ENCODE data around the gene DNAJA3. TPM values are rescaled to one million over a fixed set of nuclear protein-coding genes. Genes with fewer than 3 reads are reported as not detected.

DNAJA3 gene
- total RNA-seq, 4 donors from 2014 or later = 40.6 to 51.2 (median 45.9) TPM

DNA sequence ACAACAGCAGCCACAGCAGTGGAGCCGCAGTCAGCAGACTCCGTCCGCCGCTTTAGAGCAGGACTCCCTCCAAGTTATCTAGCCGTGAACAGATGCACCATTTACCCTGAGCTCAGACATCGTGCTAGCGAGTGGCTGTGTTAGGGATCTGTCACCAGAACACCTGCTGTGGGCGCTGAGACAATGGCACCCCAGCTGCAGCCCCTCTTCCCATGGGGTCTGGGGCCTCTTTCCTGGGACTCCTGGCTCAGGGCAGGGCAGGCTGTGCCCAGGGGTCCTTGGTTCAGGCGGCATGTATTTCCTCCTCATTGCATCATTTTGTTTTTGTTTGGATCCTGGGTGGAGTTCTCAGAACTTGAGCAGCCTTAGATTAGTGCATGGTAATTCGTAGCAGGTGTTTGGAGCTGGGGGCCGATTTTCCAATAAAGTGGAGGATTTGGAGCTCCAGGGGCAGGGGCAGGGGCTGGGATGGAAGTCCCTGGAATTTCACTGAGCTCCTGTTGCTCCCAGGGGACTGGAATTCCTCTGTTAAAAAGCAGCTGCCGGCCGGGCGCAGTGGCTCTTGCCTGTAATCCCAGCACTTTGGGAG, 25.4 kb downstream of the DNAJA3 start:
- TF ChIP-seq EP300 (IDR thresholded peaks at IDR 0.05) (no peak), POLR2A (IDR thresholded peaks at IDR 0.05; ENCODE audit: low read depth) (no peak), POLR2AphosphoS5 (IDR thresholded peaks at IDR 0.05) (no peak)
- TF ChIP-seq, protein P1, sequence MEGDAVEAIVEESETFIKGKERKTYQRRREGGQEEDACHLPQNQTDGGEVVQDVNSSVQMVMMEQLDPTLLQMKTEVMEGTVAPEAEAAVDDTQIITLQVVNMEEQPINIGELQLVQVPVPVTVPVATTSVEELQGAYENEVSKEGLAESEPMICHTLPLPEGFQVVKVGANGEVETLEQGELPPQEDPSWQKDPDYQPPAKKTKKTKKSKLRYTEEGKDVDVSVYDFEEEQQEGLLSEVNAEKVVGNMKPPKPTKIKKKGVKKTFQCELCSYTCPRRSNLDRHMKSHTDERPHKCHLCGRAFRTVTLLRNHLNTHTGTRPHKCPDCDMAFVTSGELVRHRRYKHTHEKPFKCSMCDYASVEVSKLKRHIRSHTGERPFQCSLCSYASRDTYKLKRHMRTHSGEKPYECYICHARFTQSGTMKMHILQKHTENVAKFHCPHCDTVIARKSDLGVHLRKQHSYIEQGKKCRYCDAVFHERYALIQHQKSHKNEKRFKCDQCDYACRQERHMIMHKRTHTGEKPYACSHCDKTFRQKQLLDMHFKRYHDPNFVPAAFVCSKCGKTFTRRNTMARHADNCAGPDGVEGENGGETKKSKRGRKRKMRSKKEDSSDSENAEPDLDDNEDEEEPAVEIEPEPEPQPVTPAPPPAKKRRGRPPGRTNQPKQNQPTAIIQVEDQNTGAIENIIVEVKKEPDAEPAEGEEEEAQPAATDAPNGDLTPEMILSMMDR (IDR thresholded peaks at IDR 0.05) = no peak
- Histone ChIP-seq H3K36me3 (peaks cover 66 to 99% (median 98%) of the 10 kb centered on the region in 4 donors), H3K4me1 (no peaks in the 10 kb centered on the region), H3K9me3 (no peaks in the 10 kb centered on the region), H3K27me3 (no peaks in the 10 kb centered on the region), H3K27ac (replicated peaks in 1 of 4) (no peak overlapping the region), H3K4me3 (no peak overlapping the region)
- intact Hi-C loops (cut with DNase I) = no loop called here
- WGBS = 91% methylated on average over 10 of the region's 14 CpGs
- DNase-seq (ENCODE audit: extremely low spot score) = no peak

DNA sequence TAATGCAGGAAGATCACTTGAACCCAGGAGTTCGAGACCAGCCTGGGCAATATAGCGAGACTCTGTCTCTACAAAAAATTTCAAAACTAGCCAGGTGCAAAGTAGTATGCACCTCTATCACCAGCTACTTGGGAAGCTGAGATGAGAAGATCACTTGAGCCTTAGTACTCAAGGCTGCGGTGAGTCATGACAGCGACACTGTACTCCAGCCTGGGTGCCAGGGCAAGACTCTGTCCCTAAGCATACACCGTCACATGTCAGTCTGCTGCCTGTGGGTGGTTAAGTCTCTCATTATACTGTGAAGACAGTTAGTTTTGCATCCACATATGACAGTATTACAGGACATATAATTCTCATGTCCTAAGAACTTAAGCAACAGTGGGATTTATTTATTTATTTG, 27.0 kb downstream of the DNAJA3 start:
- WGBS = 95% methylated on average over 5 of the region's 5 CpGs
- H3K9me3 ChIP-seq = no peaks in the 10 kb centered on the region
- no peak overlapping the region for H3K4me3 ChIP-seq
- no peak for DNase-seq (ENCODE audit: extremely low spot score)
- H3K36me3 ChIP-seq = peaks cover 62 to 99% (median 96%) of the 10 kb centered on the region in 4 donors
- no peak for TF ChIP-seq POLR2A (IDR thresholded peaks at IDR 0.05; ENCODE audit: low read depth)
- TF ChIP-seq, protein P1 (IDR thresholded peaks at IDR 0.05) = no peak
- TF ChIP-seq EP300 (IDR thresholded peaks at IDR 0.05) = no peak
- TF ChIP-seq POLR2AphosphoS5 (IDR thresholded peaks at IDR 0.05) = no peak
- no peak overlapping the region for H3K27ac ChIP-seq (replicated peaks in 1 of 4)
- H3K4me1 ChIP-seq = no peaks in the 10 kb centered on the region
- H3K27me3 ChIP-seq = no peaks in the 10 kb centered on the region
- intact Hi-C loops (cut with DNase I) = no loop called here

DNA sequence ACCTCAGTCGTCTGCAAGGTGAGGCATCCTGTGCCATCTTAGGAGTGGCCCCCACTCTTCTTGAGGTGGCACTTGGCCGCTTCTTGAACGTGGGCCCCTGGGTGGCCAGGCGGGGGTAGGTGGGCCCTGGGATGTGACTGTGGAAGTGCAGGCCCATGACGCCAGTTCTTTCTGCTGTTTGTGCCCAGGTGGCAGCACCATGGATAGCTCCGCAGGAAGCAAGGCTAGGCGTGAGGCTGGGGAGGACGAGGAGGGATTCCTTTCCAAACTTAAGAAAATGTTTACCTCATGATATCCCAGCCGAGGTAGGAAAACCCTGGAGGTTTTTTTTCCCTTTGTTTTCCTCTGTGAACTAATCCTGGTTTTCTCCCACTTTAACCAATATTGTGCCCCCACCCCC, 29.0 kb downstream of the DNAJA3 start:
- no peak overlapping the region for H3K4me3 ChIP-seq
- H3K27me3 ChIP-seq = no peaks in the 10 kb centered on the region
- no peak for TF ChIP-seq EP300 (IDR thresholded peaks at IDR 0.05)
- TF ChIP-seq, protein P1 (IDR thresholded peaks at IDR 0.05) = no peak
- no peak for TF ChIP-seq POLR2A (IDR thresholded peaks at IDR 0.05; ENCODE audit: low read depth)
- no peak for TF ChIP-seq POLR2AphosphoS5 (IDR thresholded peaks at IDR 0.05)
- DNase-seq (ENCODE audit: extremely low spot score) = no peak
- H3K36me3 ChIP-seq = peaks cover 46 to 95% (median 86%) of the 10 kb centered on the region in 4 donors
- no peak overlapping the region for H3K27ac ChIP-seq (replicated peaks in 1 of 4)
- intact Hi-C loops (cut with DNase I) = no loop called here
- H3K4me1 ChIP-seq = no peaks in the 10 kb centered on the region
- no peaks in the 10 kb centered on the region for H3K9me3 ChIP-seq
- WGBS = 76% methylated on average over 9 of the region's 9 CpGs

DNA sequence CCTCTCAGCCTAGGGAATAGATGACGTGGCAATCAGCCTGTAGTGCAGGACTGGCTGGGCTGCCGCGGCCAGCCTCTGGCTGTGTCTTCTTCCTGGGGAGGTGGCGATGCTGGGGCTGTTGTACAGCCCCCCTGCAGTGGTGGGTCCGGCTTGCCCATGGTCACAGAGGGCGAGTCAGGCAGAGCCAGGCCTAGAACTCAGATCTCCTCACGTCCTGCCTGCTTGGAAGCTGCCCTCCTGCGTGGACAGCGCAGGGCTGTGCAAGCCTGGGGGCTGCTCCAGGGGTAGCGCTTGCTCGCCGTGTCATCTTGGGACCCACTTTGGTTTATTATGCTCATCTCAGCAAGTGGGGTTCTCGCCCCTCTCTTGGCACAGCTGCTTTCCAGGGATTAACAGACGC, 29.4 kb downstream of the DNAJA3 start:
- H3K4me1 ChIP-seq = no peaks in the 10 kb centered on the region
- no peak for TF ChIP-seq POLR2AphosphoS5 (IDR thresholded peaks at IDR 0.05)
- TF ChIP-seq, protein P1 (IDR thresholded peaks at IDR 0.05) = no peak
- no peak for TF ChIP-seq POLR2A (IDR thresholded peaks at IDR 0.05; ENCODE audit: low read depth)
- TF ChIP-seq EP300 (IDR thresholded peaks at IDR 0.05) = no peak
- intact Hi-C loops (cut with DNase I) = no loop called here
- no peak overlapping the region for H3K4me3 ChIP-seq
- H3K27me3 ChIP-seq = no peaks in the 10 kb centered on the region
- H3K9me3 ChIP-seq = no peaks in the 10 kb centered on the region
- no peak overlapping the region for H3K27ac ChIP-seq (replicated peaks in 1 of 4)
- H3K36me3 ChIP-seq = peaks cover 42 to 94% (median 83%) of the 10 kb centered on the region in 4 donors
- 90% methylated on average over 6 of the region's 14 CpGs for WGBS
- no peak for DNase-seq (ENCODE audit: extremely low spot score)

DNA sequence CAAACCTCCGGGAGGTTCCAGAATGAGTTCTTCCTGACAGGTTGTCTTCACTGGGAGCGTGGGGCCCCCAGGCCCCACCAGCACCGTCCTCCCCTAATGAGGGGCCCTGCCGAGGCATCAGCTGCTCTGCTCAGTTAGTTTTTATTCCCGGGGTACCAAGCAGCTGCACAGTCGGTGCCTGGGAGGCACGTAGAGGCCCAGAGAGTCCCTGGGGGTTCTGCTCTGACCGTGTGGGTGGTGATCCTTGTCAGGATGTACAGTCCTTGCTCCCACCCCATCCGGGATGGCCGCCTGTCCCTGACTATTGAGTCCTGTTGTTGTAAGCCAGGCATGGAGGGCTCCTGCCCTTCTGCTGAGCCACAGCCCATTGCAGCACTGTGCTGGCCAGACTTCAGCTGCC, 30.3 kb downstream of the DNAJA3 start:
- Histone ChIP-seq H3K27ac (replicated peaks in 1 of 4) (no peak overlapping the region), H3K4me3 (no peak overlapping the region), H3K36me3 (peaks cover 33 to 92% (median 80%) of the 10 kb centered on the region in 4 donors), H3K4me1 (no peaks in the 10 kb centered on the region), H3K27me3 (no peaks in the 10 kb centered on the region), H3K9me3 (no peaks in the 10 kb centered on the region)
- no peak for DNase-seq (ENCODE audit: extremely low spot score)
- TF ChIP-seq POLR2A (IDR thresholded peaks at IDR 0.05; ENCODE audit: low read depth) (no peak), EP300 (IDR thresholded peaks at IDR 0.05) (no peak), POLR2AphosphoS5 (IDR thresholded peaks at IDR 0.05) (no peak)
- TF ChIP-seq, protein P1 (IDR thresholded peaks at IDR 0.05) = no peak
- intact Hi-C loops (cut with DNase I) = no loop called here
- 78% methylated on average over 4 of the region's 10 CpGs for WGBS
